ENCODE measurements around the gene SLIT1. TPM values are rescaled to one million over a fixed set of nuclear protein-coding genes. Genes with fewer than 3 reads are reported as not detected.

SLIT1 gene
- total RNA-seq, 1 donor from 2014 or later: 25.5 TPM

DNA sequence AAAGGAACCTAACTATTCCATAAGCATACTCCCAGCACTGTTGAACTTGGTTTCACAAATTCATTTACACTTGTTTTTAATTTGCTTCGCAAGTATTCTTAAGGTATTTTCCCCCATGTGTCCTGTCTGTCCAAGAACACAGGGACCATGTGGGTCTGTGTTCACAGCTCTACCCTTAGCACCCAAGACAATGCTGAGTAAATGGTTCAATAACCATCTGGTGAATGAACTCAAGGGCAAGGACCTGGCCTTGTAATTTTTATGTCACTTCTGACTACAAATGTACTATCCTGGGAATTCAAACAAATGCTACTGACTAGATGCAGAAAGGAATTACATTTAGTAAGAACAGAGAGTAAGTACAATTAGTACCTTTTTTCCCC, 43.0 kb upstream of the SLIT1 start:
- TF ChIP-seq, protein P1, sequence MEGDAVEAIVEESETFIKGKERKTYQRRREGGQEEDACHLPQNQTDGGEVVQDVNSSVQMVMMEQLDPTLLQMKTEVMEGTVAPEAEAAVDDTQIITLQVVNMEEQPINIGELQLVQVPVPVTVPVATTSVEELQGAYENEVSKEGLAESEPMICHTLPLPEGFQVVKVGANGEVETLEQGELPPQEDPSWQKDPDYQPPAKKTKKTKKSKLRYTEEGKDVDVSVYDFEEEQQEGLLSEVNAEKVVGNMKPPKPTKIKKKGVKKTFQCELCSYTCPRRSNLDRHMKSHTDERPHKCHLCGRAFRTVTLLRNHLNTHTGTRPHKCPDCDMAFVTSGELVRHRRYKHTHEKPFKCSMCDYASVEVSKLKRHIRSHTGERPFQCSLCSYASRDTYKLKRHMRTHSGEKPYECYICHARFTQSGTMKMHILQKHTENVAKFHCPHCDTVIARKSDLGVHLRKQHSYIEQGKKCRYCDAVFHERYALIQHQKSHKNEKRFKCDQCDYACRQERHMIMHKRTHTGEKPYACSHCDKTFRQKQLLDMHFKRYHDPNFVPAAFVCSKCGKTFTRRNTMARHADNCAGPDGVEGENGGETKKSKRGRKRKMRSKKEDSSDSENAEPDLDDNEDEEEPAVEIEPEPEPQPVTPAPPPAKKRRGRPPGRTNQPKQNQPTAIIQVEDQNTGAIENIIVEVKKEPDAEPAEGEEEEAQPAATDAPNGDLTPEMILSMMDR (IDR thresholded peaks at IDR 0.05; ENCODE audit: unreplicated experiment): no peak
- Mint-ChIP-seq H3K27ac (no peak overlapping the region), H3K4me3 (ENCODE audit: low read depth) (no peak overlapping the region), H3K27me3 (no peaks in the 10 kb centered on the region), H3K36me3 (ENCODE audit: insufficient read depth) (peaks cover 10% of the 10 kb centered on the region), H3K9me3 (ENCODE audit: low read depth) (no peaks in the 10 kb centered on the region), H3K4me1 (ENCODE audit: low read depth) (no peaks in the 10 kb centered on the region)
- no peak for DNase-seq (ENCODE audit: low spot score, unreplicated experiment)

DNA sequence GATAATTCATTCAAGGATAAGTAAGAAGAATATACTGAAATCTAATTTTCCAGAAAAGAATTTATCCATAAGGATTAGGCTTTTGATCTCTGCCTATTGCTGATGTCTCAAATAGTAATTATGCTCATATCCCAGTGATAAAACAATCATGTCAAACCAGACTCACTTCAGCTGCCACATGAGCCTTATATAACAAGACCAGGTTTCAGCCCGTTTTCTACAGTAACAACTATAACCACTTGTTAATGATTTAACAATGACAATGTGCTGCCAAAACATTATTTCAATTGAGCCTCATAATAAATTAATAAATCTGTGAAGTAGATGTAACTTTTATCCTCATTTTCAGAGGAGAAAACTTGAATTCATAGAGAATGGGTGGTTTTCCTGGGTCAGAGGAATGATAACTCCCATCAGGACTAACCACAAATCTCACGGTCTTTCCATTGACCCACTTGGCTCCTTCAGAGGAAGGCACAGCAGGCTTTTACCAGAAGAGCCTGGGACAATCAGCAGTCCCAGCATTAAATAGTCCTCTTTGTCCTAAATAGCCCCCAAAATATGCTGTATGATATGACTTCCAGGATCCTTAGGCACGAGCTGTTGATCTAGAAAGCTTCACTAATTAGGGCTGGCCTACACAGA, 42.5 kb upstream of the SLIT1 start:
- Mint-ChIP-seq H3K9me3 (ENCODE audit: low read depth) (no peaks in the 10 kb centered on the region), H3K4me1 (ENCODE audit: low read depth) (no peaks in the 10 kb centered on the region), H3K27me3 (no peaks in the 10 kb centered on the region), H3K4me3 (ENCODE audit: low read depth) (no peak overlapping the region), H3K36me3 (ENCODE audit: insufficient read depth) (peaks cover 10% of the 10 kb centered on the region), H3K27ac (no peak overlapping the region)
- no peak for DNase-seq (ENCODE audit: low spot score, unreplicated experiment)
- TF ChIP-seq, protein P1 (IDR thresholded peaks at IDR 0.05; ENCODE audit: unreplicated experiment): no peak

DNA sequence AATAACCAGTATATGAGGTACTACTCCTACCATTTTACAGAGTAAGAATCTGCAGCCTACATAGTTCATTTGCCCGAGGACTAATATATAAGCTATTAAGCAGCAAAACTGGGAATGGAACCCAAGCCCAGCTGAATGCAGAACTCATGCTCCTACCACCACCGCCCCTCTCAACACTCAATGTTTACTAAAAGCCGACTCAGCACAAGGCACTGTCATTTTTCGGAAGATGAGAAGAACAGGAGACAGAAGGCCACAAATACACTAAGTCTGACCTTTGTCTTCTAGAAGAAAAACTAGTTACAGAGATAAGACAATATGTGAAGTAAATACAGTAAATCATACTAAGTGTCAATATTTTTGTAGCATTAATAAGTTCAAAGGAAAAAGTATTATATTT, 40.6 kb upstream of the SLIT1 start:
- H3K9me3 Mint-ChIP-seq (ENCODE audit: low read depth): no peaks in the 10 kb centered on the region
- no peaks in the 10 kb centered on the region for H3K27me3 Mint-ChIP-seq
- H3K4me1 Mint-ChIP-seq (ENCODE audit: low read depth): peaks cover 7% of the 10 kb centered on the region
- peaks cover 9% of the 10 kb centered on the region for H3K36me3 Mint-ChIP-seq (ENCODE audit: insufficient read depth)
- no peak overlapping the region for H3K27ac Mint-ChIP-seq
- no peak overlapping the region for H3K4me3 Mint-ChIP-seq (ENCODE audit: low read depth)
- no peak for DNase-seq (ENCODE audit: low spot score, unreplicated experiment)
- TF ChIP-seq, protein P1 (IDR thresholded peaks at IDR 0.05; ENCODE audit: unreplicated experiment): no peak

DNA sequence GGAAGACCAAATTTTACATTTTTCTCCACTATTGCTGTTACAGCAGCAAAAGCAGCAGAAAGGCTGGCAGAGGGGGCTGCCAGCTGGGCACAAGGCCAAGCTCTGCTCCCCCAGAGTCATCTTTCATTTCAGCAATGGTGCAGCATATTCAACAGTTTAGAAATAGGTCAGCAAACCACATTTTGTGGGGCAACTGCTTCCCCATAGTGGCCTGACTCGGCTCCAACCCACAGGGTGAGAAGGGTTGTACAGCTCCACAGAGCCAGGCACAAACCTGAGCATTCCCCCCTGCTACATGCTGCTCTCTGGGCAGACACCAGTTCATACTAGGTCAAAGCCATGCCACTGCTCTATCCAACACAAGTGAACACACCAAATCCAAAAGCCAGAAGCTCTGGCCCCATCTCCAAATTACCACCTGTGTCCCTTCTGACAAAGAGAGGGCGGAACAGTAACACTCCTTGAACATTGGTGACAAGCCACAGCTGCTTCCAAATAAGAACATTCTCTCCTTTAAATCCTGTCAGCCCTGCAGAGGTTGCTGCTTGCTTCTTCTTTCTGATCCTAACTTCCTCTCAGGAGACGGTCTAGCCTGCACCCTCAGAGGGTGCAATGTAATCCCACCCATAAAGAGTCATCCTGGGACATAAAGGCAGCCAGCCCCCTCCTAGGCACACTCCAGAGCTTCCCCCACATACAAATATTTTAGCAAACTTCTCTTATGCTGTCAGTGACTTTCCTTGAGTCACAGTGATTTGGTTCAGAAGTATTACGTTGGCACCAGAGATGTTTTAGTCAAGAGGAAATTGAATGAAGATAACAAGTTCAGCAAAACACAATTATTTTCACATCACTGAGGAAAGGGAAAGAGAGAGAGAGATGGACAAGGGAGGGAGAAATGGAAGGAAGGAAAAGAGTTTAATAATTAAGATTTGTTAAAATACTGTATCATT, 39.0 kb upstream of the SLIT1 start:
- Mint-ChIP-seq H3K9me3 (ENCODE audit: low read depth) (no peaks in the 10 kb centered on the region), H3K27ac (no peak overlapping the region), H3K4me3 (ENCODE audit: low read depth) (no peak overlapping the region), H3K27me3 (no peaks in the 10 kb centered on the region), H3K4me1 (ENCODE audit: low read depth) (peaks cover 7% of the 10 kb centered on the region), H3K36me3 (ENCODE audit: insufficient read depth) (peaks cover 12% of the 10 kb centered on the region)
- DNase-seq (ENCODE audit: low spot score, unreplicated experiment): no peak
- TF ChIP-seq, protein P1 (IDR thresholded peaks at IDR 0.05; ENCODE audit: unreplicated experiment): no peak

DNA sequence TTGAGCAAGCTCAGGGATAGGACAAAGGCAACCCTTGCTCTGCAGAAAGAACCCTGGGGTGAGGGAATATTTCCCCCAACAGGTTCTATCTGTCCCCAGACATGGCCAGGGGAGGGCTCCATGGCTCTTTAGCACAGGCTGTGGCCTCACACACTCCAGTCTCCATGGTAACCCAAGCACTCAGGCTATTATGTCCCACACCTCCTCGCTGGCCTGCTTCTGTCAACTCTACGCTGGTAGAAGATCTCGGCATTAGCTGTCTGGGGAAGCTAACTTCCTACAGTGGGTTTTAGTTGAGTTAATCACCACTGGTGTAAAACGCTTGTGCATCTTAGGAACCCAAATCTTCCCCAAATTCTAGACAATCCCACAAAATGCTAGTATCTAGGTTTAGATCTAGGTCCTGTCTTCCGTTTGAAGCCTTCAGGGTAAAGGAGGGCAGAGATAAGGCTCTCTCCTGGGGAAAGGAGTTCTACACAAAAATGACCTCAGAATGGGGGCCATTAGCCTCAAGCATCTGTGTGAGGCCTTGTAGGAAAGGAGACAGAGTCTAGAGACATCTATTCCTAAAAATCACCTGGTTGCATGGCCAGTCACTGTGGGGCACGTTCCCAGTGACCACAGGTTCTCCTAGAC, 36.7 kb upstream of the SLIT1 start:
- TF ChIP-seq, protein P1 (IDR thresholded peaks at IDR 0.05; ENCODE audit: unreplicated experiment): no peak
- no peak for DNase-seq (ENCODE audit: low spot score, unreplicated experiment)
- H3K27ac Mint-ChIP-seq: no peak overlapping the region
- H3K9me3 Mint-ChIP-seq (ENCODE audit: low read depth): no peaks in the 10 kb centered on the region
- no peak overlapping the region for H3K4me3 Mint-ChIP-seq (ENCODE audit: low read depth)
- peaks cover 10% of the 10 kb centered on the region for H3K36me3 Mint-ChIP-seq (ENCODE audit: insufficient read depth)
- no peaks in the 10 kb centered on the region for H3K27me3 Mint-ChIP-seq
- H3K4me1 Mint-ChIP-seq (ENCODE audit: low read depth): peaks cover 7% of the 10 kb centered on the region
